ENCODE measurements around the gene PARM1. TPM values are rescaled to one million over a fixed set of nuclear protein-coding genes. Genes with fewer than 3 reads are reported as not detected.

The PARM1 gene
- total and polyA plus RNA-seq, 2 experiments from 2014 or later: 4.9 to 10.4 TPM

DNA sequence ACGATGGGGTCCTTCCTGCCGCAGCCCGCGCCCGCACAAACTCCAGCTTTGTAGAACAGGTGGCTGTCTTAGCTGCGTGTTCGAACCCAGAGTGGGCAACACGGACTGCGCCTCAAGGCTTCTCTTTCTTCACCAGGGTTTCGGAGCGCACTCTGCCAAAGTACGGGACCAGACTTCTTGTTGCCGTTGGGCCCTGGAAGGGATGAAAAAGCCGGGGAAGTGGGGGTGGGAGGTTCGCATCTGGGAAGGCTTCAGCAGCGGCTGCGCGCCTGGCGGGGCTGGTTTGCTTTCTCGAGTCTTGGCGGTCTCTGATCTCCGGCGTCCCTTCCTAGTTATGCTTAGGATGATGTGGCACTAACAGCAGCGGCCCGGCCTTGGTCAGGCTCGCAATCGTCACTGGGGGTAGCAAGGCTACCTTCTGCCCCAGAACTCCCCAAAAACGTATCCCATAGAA is 673 bp downstream of the PARM1 start (continued):
- TF ChIP-seq, protein P1, sequence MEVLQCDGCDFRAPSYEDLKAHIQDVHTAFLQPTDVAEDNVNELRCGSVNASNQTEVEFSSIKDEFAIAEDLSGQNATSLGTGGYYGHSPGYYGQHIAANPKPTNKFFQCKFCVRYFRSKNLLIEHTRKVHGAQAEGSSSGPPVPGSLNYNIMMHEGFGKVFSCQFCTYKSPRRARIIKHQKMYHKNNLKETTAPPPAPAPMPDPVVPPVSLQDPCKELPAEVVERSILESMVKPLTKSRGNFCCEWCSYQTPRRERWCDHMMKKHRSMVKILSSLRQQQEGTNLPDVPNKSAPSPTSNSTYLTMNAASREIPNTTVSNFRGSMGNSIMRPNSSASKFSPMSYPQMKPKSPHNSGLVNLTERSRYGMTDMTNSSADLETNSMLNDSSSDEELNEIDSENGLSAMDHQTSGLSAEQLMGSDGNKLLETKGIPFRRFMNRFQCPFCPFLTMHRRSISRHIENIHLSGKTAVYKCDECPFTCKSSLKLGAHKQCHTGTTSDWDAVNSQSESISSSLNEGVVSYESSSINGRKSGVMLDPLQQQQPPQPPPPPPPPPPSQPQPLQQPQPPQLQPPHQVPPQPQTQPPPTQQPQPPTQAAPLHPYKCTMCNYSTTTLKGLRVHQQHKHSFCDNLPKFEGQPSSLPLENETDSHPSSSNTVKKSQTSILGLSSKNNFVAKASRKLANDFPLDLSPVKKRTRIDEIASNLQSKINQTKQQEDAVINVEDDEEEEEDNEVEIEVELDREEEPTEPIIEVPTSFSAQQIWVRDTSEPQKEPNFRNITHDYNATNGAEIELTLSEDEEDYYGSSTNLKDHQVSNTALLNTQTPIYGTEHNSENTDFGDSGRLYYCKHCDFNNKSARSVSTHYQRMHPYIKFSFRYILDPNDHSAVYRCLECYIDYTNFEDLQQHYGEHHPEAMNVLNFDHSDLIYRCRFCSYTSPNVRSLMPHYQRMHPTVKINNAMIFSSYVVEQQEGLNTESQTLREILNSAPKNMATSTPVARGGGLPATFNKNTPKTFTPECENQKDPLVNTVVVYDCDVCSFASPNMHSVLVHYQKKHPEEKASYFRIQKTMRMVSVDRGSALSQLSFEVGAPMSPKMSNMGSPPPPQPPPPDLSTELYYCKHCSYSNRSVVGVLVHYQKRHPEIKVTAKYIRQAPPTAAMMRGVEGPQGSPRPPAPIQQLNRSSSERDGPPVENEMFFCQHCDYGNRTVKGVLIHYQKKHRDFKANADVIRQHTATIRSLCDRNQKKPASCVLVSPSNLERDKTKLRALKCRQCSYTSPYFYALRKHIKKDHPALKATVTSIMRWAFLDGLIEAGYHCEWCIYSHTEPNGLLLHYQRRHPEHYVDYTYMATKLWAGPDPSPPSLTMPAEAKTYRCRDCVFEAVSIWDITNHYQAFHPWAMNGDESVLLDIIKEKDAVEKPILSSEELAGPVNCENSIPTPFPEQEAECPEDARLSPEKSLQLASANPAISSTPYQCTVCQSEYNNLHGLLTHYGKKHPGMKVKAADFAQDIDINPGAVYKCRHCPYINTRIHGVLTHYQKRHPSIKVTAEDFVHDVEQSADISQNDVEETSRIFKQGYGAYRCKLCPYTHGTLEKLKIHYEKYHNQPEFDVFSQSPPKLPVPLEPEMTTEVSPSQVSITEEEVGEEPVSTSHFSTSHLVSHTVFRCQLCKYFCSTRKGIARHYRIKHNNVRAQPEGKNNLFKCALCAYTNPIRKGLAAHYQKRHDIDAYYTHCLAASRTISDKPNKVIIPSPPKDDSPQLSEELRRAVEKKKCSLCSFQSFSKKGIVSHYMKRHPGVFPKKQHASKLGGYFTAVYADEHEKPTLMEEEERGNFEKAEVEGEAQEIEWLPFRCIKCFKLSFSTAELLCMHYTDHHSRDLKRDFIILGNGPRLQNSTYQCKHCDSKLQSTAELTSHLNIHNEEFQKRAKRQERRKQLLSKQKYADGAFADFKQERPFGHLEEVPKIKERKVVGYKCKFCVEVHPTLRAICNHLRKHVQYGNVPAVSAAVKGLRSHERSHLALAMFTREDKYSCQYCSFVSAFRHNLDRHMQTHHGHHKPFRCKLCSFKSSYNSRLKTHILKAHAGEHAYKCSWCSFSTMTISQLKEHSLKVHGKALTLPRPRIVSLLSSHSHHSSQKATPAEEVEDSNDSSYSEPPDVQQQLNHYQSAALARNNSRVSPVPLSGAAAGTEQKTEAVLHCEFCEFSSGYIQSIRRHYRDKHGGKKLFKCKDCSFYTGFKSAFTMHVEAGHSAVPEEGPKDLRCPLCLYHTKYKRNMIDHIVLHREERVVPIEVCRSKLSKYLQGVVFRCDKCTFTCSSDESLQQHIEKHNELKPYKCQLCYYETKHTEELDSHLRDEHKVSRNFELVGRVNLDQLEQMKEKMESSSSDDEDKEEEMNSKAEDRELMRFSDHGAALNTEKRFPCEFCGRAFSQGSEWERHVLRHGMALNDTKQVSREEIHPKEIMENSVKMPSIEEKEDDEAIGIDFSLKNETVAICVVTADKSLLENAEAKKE (CRISPR knock-in tag; IDR thresholded peaks at IDR 0.05): no peak
- no peak for TF ChIP-seq POLR2AphosphoS5 (IDR thresholded peaks at IDR 0.05; ENCODE audit: low read depth)
- TF ChIP-seq ZNF331 (CRISPR knock-in tag; IDR thresholded peaks at IDR 0.05; ENCODE audit: low read depth): no peak
- no peak for TF ChIP-seq CREB1 (CRISPR knock-in tag; IDR thresholded peaks at IDR 0.05; ENCODE audit: low read depth)
- TF ChIP-seq NANOG (IDR thresholded peaks at IDR 0.05; ENCODE audit: borderline replicate concordance): no peak
- TF ChIP-seq, protein P2, sequence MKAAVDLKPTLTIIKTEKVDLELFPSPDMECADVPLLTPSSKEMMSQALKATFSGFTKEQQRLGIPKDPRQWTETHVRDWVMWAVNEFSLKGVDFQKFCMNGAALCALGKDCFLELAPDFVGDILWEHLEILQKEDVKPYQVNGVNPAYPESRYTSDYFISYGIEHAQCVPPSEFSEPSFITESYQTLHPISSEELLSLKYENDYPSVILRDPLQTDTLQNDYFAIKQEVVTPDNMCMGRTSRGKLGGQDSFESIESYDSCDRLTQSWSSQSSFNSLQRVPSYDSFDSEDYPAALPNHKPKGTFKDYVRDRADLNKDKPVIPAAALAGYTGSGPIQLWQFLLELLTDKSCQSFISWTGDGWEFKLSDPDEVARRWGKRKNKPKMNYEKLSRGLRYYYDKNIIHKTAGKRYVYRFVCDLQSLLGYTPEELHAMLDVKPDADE (IDR thresholded peaks at IDR 0.05): no peak

DNA sequence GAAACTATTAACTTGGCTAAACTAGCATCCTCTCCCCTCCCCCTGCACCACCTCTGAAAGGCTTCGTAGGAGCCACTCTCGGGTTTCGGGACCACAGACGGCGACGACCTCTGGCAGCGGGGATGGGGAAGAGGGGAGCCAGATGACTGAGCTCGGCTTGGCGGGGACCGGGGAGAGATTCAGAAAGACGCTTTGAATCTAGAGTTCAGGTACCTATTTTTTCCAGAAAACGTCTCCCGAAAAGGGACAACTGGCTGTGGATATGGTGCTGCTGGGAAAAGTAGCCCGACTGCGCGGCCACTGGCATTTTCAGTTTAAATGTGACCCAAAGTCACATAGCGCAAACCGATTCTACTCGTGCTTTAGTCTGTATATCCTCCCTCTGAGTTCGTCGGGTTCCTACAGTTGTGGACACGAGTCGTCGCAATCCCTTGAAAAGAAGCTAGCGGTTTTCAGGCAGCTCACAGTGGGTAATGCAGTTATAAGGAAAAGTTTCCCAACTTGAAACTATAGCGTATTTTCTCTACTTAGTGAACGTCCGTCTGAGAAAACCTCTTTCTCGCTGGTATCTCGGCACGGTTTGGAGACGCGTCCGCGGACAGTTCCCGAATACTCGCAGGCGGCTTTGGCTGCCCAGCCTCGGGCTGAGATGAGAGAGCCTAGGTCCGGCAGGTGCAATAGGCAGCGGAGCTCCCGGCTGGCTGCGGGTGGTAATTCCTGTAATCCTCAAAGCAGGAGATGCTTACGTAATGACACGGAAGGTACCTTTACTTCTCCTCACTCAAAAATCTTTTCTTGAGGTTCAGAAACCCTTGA is 1.3 kb downstream of the PARM1 start:
- H4K20me1 ChIP-seq (replicated peaks; ENCODE audit: insufficient read depth): no peaks in the 10 kb centered on the region; the same call in 1 of the 2 replicates
- H3K27ac ChIP-seq (ENCODE audit: low read depth): no peak overlapping the region
- Mint-ChIP-seq H3K4me1 (peaks cover 31% of the 10 kb centered on the region), H3K9me3 (no peaks in the 10 kb centered on the region), H3K27ac (no peak overlapping the region), H3K27me3 (ENCODE audit: insufficient read depth, low read depth, poor library complexity) (peaks cover 29% of the 10 kb centered on the region), H3K36me3 (ENCODE audit: low read depth) (no peaks in the 10 kb centered on the region), H3K4me3 (peak overlapping the region; percentile 87)
- DNase-seq (ENCODE audit: low spot score): peak; percentile 74
- no peaks in the 10 kb centered on the region for H3K36me3 ChIP-seq (ENCODE audit: insufficient read depth)
- peaks cover 43% of the 10 kb centered on the region for H3K4me1 ChIP-seq (ENCODE audit: insufficient read depth)
- H3K9me2 ChIP-seq (ENCODE audit: insufficient read depth): no peaks in the 10 kb centered on the region
- H3K4me2 ChIP-seq: peak overlapping the region; percentile 83
- ATAC-seq: peak; percentile 39
- H3K4me3 ChIP-seq: peak overlapping the region; percentile 89
- H3K27me3 ChIP-seq (ENCODE audit: insufficient read depth): peaks cover 32% of the 10 kb centered on the region
- 0 out of 2 replicates have a peak, but pooled peaks cover 4% of the 10 kb centered on the region for H3K79me2 ChIP-seq (replicated peaks; ENCODE audit: insufficient read depth)
- peaks cover 12% of the 10 kb centered on the region for H3F3A ChIP-seq (replicated peaks; ENCODE audit: low read depth)
- peak overlapping the region; percentile 99 for H2AFZ ChIP-seq
- TF ChIP-seq STAT1 (IDR thresholded peaks at IDR 0.05; ENCODE audit: unreplicated experiment) (no peak), EZH2 (IDR thresholded peaks at IDR 0.05; ENCODE audit: low read depth, unreplicated experiment) (peak; percentile 78), POLR2AphosphoS5 (IDR thresholded peaks at IDR 0.05; ENCODE audit: low read depth) (no peak)
